GM21515 (cell line): ENCODE data around the gene FAM107B.

ENCODE experiments used
- ATAC-seq: cut with Tn5 transposase; IDR thresholded peaks from one replicate; pipeline ENCODE4 v1.9.1; 2021; ENCODE audit not compliant: unreplicated experiment

FAM107B gene

DNA sequence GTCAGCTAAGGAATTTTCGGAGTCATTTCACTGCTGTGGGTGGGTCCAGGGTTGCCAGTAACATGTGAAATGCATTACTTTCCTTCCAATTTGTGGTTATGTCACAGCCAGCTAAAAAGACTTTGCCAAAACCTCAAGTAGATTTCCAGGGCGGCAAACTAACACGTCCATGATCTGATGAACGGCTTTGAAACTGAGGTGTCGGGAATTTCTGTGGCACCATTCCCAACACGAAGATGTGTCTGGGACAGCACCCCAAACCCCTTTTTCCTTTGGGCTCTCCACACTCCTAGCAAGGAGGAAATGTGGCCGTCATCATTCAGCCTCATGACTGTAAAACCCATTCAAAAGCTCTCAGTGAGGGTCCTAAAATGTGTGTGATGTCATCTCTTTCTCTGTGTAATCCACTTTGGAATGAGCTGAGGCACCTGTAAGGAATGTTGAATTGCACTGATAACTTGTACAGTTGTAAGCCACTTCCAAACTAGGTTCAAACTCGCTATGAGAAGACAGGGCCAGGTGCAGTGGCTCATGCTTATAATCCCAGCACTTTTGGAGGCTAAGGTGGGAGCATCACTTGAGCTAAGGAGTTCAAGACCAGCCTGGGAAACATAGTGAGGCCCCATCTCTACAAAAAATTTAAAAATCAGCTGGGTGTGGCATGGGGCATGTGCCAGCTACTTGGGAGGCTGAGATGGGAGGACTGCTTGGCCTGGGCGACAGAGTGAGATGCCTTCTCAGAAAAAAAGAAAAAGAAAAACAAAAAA, 297.9 kb downstream of the FAM107B start:
- no peak for ATAC-seq

- ATAC-seq = no peak
Measured at GRCh38 chr10:14476006-14476405, 298.7 kb downstream of the FAM107B start.

GRCh38 chr10:14474656-14475055, 300.0 kb downstream of the FAM107B start:
- no peak for ATAC-seq

GRCh38 chr10:14470920-14471319, 303.8 kb downstream of the FAM107B start:
- no peak for ATAC-seq

GRCh38 chr10:14468726-14469125, 306.0 kb downstream of the FAM107B start:
- no peak for ATAC-seq
